SK-N-SH treated with all-trans-retinoic acid at 6 μM for 48 hours (cell line): ENCODE measurements around the gene ZBTB16.

Source experiments
- BACH2 ChIP-seq: fragments of 250-450 bp; sonication (Bioruptor Pico); IDR thresholded peaks from 2 replicates; pipeline ENCODE4 v1.9.0; 2021; ENCODE audit warnings: mild to moderate bottlenecking, borderline replicate concordance
- PATZ1 ChIP-seq: fragments of 250-450 bp; sonication (Bioruptor Pico); IDR thresholded peaks from 2 replicates; pipeline ENCODE4 v1.8.0; 2020; ENCODE audit warnings: mild to moderate bottlenecking, moderate library complexity, borderline replicate concordance
- POU6F1 ChIP-seq: fragments of 250-450 bp; sonication (Bioruptor Pico); IDR thresholded peaks from 2 replicates; pipeline ENCODE4 v1.8.0; 2021; ENCODE audit warnings: low read depth, mild to moderate bottlenecking, moderate library complexity, borderline replicate concordance
- TOX ChIP-seq: fragments of 250-450 bp; sonication (Bioruptor Pico); IDR thresholded peaks from 2 replicates; pipeline ENCODE4 v1.8.0; 2021; ENCODE audit warnings: mild to moderate bottlenecking, moderate library complexity, borderline replicate concordance
- ZNF8 ChIP-seq: fragments of 450-650 bp; formaldehyde crosslinking; IDR thresholded peaks from 2 replicates; pipeline ENCODE4 v1.5.0; 2020; ENCODE audit warnings: mild to moderate bottlenecking, moderate library complexity

GRCh38 chr11:114075344-114075610, 15.8 kb downstream of the ZBTB16 start:
- no peak for TF ChIP-seq POU6F1 (CRISPR knock-in tag)
- no peak for TF ChIP-seq ZNF8
- no peak for TF ChIP-seq BACH2
- no peak for TF ChIP-seq PATZ1 (CRISPR knock-in tag)
- no peak for TF ChIP-seq TOX (CRISPR knock-in tag)
